CD4-positive, alpha-beta T cell (primary cell): ENCODE data around the gene KCNG3. TPM values are rescaled to one million over a fixed set of nuclear protein-coding genes. Genes with fewer than 3 reads are reported as not detected.
A peak's percentile ranks its signal among the peaks of the same experiment; 100 is the strongest.

Experiments
- ATAC-seq: fragments of 200-7000 bp; cut with Tn5 transposase; one replicate; pipeline ENCODE4 v1.10.0; 2022; ENCODE audit warnings: mild to moderate bottlenecking; ENCODE audit not compliant: poor library complexity
- CTCF ChIA-PET: fragments of 350-600 bp; sonication (Branson Sonifier 250); formaldehyde crosslinking; loops from one replicate; lab custom pipeline; 2021; ENCODE audit warnings: antibody characterized with exemption, inconsistent platforms; lab: Charles Lee
- POLR2A ChIA-PET: fragments of 350-600 bp; sonication (Branson Sonifier 250); formaldehyde crosslinking; loops from one replicate; lab custom pipeline; 2021; ENCODE audit warnings: antibody characterized with exemption, inconsistent platforms; lab: Charles Lee
- DNase-seq, 14 experiments: peaks; one replicate each; pipeline ENCODE4 v3.0.0-alpha.2; 2013 to 2020; ENCODE audit warnings: mixed read lengths in 2 of 14
- H3K27ac ChIP-seq, 2 donors: one replicate each; pipeline versions ENCODE4 v1.5.1 to v1.7.0; 2013; ENCODE audit warnings: low read length in 2 of 2, low read depth in 1 of 2, mild to moderate bottlenecking in 1 of 2
- H3K27me3 ChIP-seq, 2 experiments: 1 replicate in 1 of 2; 2 replicates in 1 of 2; pipeline versions ENCODE4 v1.6.1 to v1.7.0; 2013; ENCODE audit warnings: low read length in 2 of 2, control low read depth in 1 of 2, mild to moderate bottlenecking in 1 of 2, moderate library complexity in 1 of 2; ENCODE audit not compliant: insufficient read depth in 2 of 2, control insufficient read depth in 1 of 2
- H3K36me3 ChIP-seq: one replicate; pipeline ENCODE4 v1.6.1; 2013; ENCODE audit warnings: low read length, control low read depth; ENCODE audit not compliant: insufficient read depth
- H3K4me1 ChIP-seq: one replicate; pipeline ENCODE4 v1.6.1; 2013; ENCODE audit warnings: low read length, control low read depth; ENCODE audit not compliant: insufficient read depth
- H3K4me3 ChIP-seq: one replicate; pipeline ENCODE4 v1.5.1; 2013; ENCODE audit warnings: mild to moderate bottlenecking, low read length, moderate library complexity
- H3K9me3 ChIP-seq, 2 experiments: 1 replicate in 1 of 2; 2 replicates in 1 of 2; pipeline versions ENCODE4 v1.6.1 to v1.7.0; 2013; ENCODE audit warnings: low read length in 2 of 2, mild to moderate bottlenecking in 2 of 2, control low read depth in 1 of 2, moderate library complexity in 1 of 2; ENCODE audit not compliant: control insufficient read depth in 1 of 2, insufficient read depth in 1 of 2
- H3K27ac Mint-ChIP-seq: one replicate; pipeline ENCODE4 v1.8.0; 2020; ENCODE audit warnings: mixed read lengths
- H3K27me3 Mint-ChIP-seq: one replicate; pipeline ENCODE4 v1.8.0; 2021; ENCODE audit warnings: mixed read lengths
- H3K36me3 Mint-ChIP-seq: one replicate; pipeline ENCODE4 v1.8.0; 2021; ENCODE audit warnings: low read depth, mixed read lengths
- H3K4me1 Mint-ChIP-seq: one replicate; pipeline ENCODE4 v1.8.0; 2021; ENCODE audit warnings: low read depth, mixed read lengths
- H3K4me3 Mint-ChIP-seq: one replicate; pipeline ENCODE4 v1.8.0; 2020; ENCODE audit warnings: mild to moderate bottlenecking, mixed read lengths
- H3K9me3 Mint-ChIP-seq: one replicate; pipeline ENCODE4 v1.8.0; 2020; ENCODE audit warnings: mixed read lengths
- CTCF ChIP-seq: fragments of 200-600 bp; IDR thresholded peaks from one replicate; pipeline ENCODE4 v1.8.0; 2022; ENCODE audit warnings: antibody characterized with exemption, mild to moderate bottlenecking
- intact Hi-C, 2 experiments: fragments of 100-400 bp; cut with DNase I in 1 of 2; cut with micrococcal nuclease in 1 of 2; formaldehyde crosslinking; loops; one replicate each; pipeline versions ENCODE4 v1.15.1 to v1.9.0; 2023 to 2025; cut with DNase I, micrococcal nuclease
- total RNA-seq, 174 experiments: library from RNA in 2 of 174; stranded (reverse) in 2 of 174; gene quantifications; one replicate each; pipeline ENCODE4 v1.2.3 and lab custom pipeline; 2021 to 2026

Gene KCNG3
- total RNA-seq, 2 experiments from 2014 or later = 0.25 to 0.49 TPM

- Mint-ChIP-seq H3K4me3 (peak overlapping the region; percentile 58), H3K27ac (no peak overlapping the region), H3K36me3 (no peaks in the 10 kb centered on the region), H3K27me3 (no peaks in the 10 kb centered on the region), H3K9me3 (no peaks in the 10 kb centered on the region), H3K4me1 (peaks cover 8% of the 10 kb centered on the region)
- intact Hi-C loops = loop anchor here (1.0 to 10.0 kb wide), 4 partner anchors 69 to 651 kb away; partner anchors contain the start of gene MTA3 (in 1 of the 2)
- H3K27ac ChIP-seq = no peak overlapping the region
- H3K4me1 ChIP-seq = peaks cover 17% of the 10 kb centered on the region
- no peak for TF ChIP-seq CTCF
- DNase-seq = no peak
- peaks cover 0 to 6% of the 10 kb centered on the region in 2 experiments for H3K27me3 ChIP-seq
- CTCF ChIA-PET = interaction anchor here (0.8 to 1.5 kb wide), 4 partner anchors 10 to 168 kb away, joined by 3 to 6 read pairs (median 3); no protein-coding TSS in a partner anchor
- H3K4me3 ChIP-seq = no peak overlapping the region
- peaks cover 0 to 10% of the 10 kb centered on the region in 2 experiments for H3K9me3 ChIP-seq
- ATAC-seq = no peak
- H3K36me3 ChIP-seq = no peaks in the 10 kb centered on the region
- POLR2A ChIA-PET = no interaction called here
These were observed 1.8 kb upstream of the KCNG3 start for GRCh38 chr2:42495611-42496010.

GRCh38 chr2:42495234-42495581 lies 1.4 kb upstream of the KCNG3 start:
- H3K27ac Mint-ChIP-seq = peak overlapping the region; percentile 68
- H3K27me3 Mint-ChIP-seq = no peaks in the 10 kb centered on the region
- Histone ChIP-seq H3K9me3 (peaks cover 0 to 10% of the 10 kb centered on the region in 2 experiments), H3K27me3 (peaks cover 0 to 6% of the 10 kb centered on the region in 2 experiments), H3K4me1 (peaks cover 17% of the 10 kb centered on the region), H3K27ac (no peak overlapping the region), H3K36me3 (no peaks in the 10 kb centered on the region), H3K4me3 (peak overlapping the region; percentile 56)
- peak overlapping the region; percentile 96 for H3K4me3 Mint-ChIP-seq
- no peak for ATAC-seq
- POLR2A ChIA-PET = no interaction called here
- intact Hi-C loops = loop anchor here (1.0 to 10.0 kb wide), 4 partner anchors 70 to 650 kb away; partner anchors contain the start of gene MTA3 (in 1 of the 2)
- no peak for DNase-seq
- H3K36me3 Mint-ChIP-seq = no peaks in the 10 kb centered on the region
- CTCF ChIA-PET = interaction anchor here (0.8 to 1.5 kb wide), 4 partner anchors 10 to 168 kb away, joined by 3 to 6 read pairs (median 3); no protein-coding TSS in a partner anchor
- H3K9me3 Mint-ChIP-seq = no peaks in the 10 kb centered on the region
- peaks cover 8% of the 10 kb centered on the region for H3K4me1 Mint-ChIP-seq
- TF ChIP-seq CTCF = no peak

- ATAC-seq (peak; percentile 47), DNase-seq (peak; percentile 52 to 84 (median 68))
- H3K9me3 ChIP-seq = peaks cover 0 to 10% of the 10 kb centered on the region in 2 experiments
- Mint-ChIP-seq H3K27ac (peak overlapping the region; percentile 68), H3K27me3 (no peaks in the 10 kb centered on the region), H3K36me3 (no peaks in the 10 kb centered on the region), H3K4me3 (peak overlapping the region; percentile 96), H3K4me1 (peaks cover 8% of the 10 kb centered on the region), H3K9me3 (no peaks in the 10 kb centered on the region)
- ChIA-PET CTCF (interaction anchor here (0.8 to 1.5 kb wide), 5 partner anchors 9 to 169 kb away, joined by 3 to 6 read pairs (median 3); no protein-coding TSS in a partner anchor), POLR2A (interaction anchor here (1.0 to 1.7 kb wide), 2 partner anchors 132 to 169 kb away, joined by 3 to 6 read pairs; no protein-coding TSS in a partner anchor)
- H3K27me3 ChIP-seq = peaks cover 0 to 6% of the 10 kb centered on the region in 2 experiments
- peak overlapping the region; percentile 56 for H3K4me3 ChIP-seq
- no peak overlapping the region for H3K27ac ChIP-seq
- peaks cover 17% of the 10 kb centered on the region for H3K4me1 ChIP-seq
- H3K36me3 ChIP-seq = no peaks in the 10 kb centered on the region
- peak; percentile 90 for TF ChIP-seq CTCF
- intact Hi-C loops = loop anchor here (1.0 to 10.0 kb wide), 5 partner anchors 70 to 650 kb away; partner anchors contain the start of gene MTA3 (in 2 of the 2)
These were observed 812 bp upstream of the KCNG3 start for GRCh38 chr2:42494355-42495233.
